GM23338 (cell line): ENCODE data around the gene KAT2B. TPM values are rescaled to one million over a fixed set of nuclear protein-coding genes. Genes with fewer than 3 reads are reported as not detected.

Source experiments
- ATAC-seq: fragments of 200-7000 bp; cut with Tn5 transposase; 3 replicates; pipeline ENCODE4 v1.9.1; 2020
- DNase-seq: peaks from one replicate; pipeline ENCODE4 v3.0.0-alpha.2; 2015; ENCODE audit warnings: low spot score
- H2AFZ ChIP-seq: fragments of 200-600 bp; sonication (generic); 2 replicates; pipeline ENCODE4 v1.8.0; 2016; ENCODE audit warnings: antibody characterized with exemption, mild to moderate bottlenecking, moderate library complexity
- H3F3A ChIP-seq: fragments of 200-600 bp; sonication (generic); replicated peaks from 2 replicates; pipeline ENCODE4 v1.8.0; 2017; ENCODE audit warnings: antibody characterized with exemption, mixed run types, low read depth
- H3K27ac ChIP-seq: fragments of 200-600 bp; sonication (generic); 2 replicates; pipeline ENCODE4 v1.6.1; 2016; ENCODE audit warnings: low read depth
- H3K27me3 ChIP-seq: fragments of 200-600 bp; sonication (generic); 2 replicates; pipeline ENCODE4 v1.8.0; 2016; ENCODE audit warnings: mild to moderate bottlenecking, mixed run types, moderate library complexity; ENCODE audit not compliant: insufficient read depth
- H3K36me3 ChIP-seq: fragments of 200-600 bp; sonication (generic); 2 replicates; pipeline ENCODE4 v1.8.0; 2016; ENCODE audit warnings: mild to moderate bottlenecking; ENCODE audit not compliant: insufficient read depth
- H3K4me1 ChIP-seq: fragments of 200-600 bp; sonication (generic); 2 replicates; pipeline ENCODE4 v1.8.0; 2016; ENCODE audit warnings: mild to moderate bottlenecking, moderate library complexity; ENCODE audit not compliant: insufficient read depth
- H3K4me2 ChIP-seq: fragments of 200-600 bp; sonication (generic); 2 replicates; pipeline ENCODE4 v1.7.1; 2017; ENCODE audit warnings: mixed run types
- H3K4me3 ChIP-seq: fragments of 200-600 bp; sonication (generic); 2 replicates; pipeline ENCODE4 v1.6.1; 2016; ENCODE audit warnings: mixed run types
- H3K79me2 ChIP-seq: fragments of 200-600 bp; sonication (generic); replicated peaks from 2 replicates; pipeline ENCODE4 v1.8.0; 2017; ENCODE audit warnings: mild to moderate bottlenecking; ENCODE audit not compliant: insufficient read depth
- H3K9me2 ChIP-seq: fragments of 200-600 bp; sonication (generic); 2 replicates; pipeline ENCODE4 v1.8.0; 2017; ENCODE audit not compliant: insufficient read depth
- H4K20me1 ChIP-seq: fragments of 200-600 bp; sonication (generic); replicated peaks from 2 replicates; pipeline ENCODE4 v1.8.0; 2017; ENCODE audit warnings: mild to moderate bottlenecking; ENCODE audit not compliant: insufficient read depth
- H3K27ac Mint-ChIP-seq: 2 replicates; pipeline ENCODE4 v1.8.0; 2020; ENCODE audit warnings: inconsistent platforms, mild to moderate bottlenecking, moderate library complexity, mixed read lengths
- H3K27me3 Mint-ChIP-seq: 3 replicates; pipeline ENCODE4 v1.8.0; 2022; ENCODE audit warnings: low read depth, mild to moderate bottlenecking, moderate library complexity, mixed read lengths, inconsistent platforms; ENCODE audit not compliant: insufficient read depth, poor library complexity
- H3K36me3 Mint-ChIP-seq: 3 replicates; pipeline ENCODE4 v1.8.0; 2021; ENCODE audit warnings: low read depth, mild to moderate bottlenecking, inconsistent platforms, moderate library complexity, mixed read lengths
- H3K4me1 Mint-ChIP-seq: 3 replicates; pipeline ENCODE4 v1.8.0; 2020; ENCODE audit warnings: mild to moderate bottlenecking, inconsistent platforms, mixed read lengths
- H3K4me3 Mint-ChIP-seq: 3 replicates; pipeline ENCODE4 v1.8.0; 2021; ENCODE audit warnings: moderate library complexity, mild to moderate bottlenecking, inconsistent platforms, mixed read lengths
- H3K9me3 Mint-ChIP-seq: 3 replicates; pipeline ENCODE4 v1.8.0; 2020; ENCODE audit warnings: moderate library complexity, mild to moderate bottlenecking, inconsistent platforms, mixed read lengths
- CREB1 ChIP-seq: fragments of 250-450 bp; sonication (Bioruptor Pico); IDR thresholded peaks from 2 replicates; pipeline ENCODE4 v1.5.0; 2020; ENCODE audit warnings: low read depth, mild to moderate bottlenecking, moderate library complexity
- EZH2 ChIP-seq: fragments of 200-600 bp; sonication (generic); IDR thresholded peaks from one replicate; pipeline ENCODE4 v1.8.0; 2017; ENCODE audit warnings: antibody characterized with exemption, mild to moderate bottlenecking, low read depth; ENCODE audit not compliant: unreplicated experiment
- EZH2phosphoT487 ChIP-seq: fragments of 200-600 bp; sonication (generic); IDR thresholded peaks from one replicate; pipeline ENCODE4 v1.8.1; 2018; ENCODE audit warnings: antibody characterized with exemption; ENCODE audit not compliant: unreplicated experiment
- JUNB ChIP-seq: IDR thresholded peaks from one replicate; pipeline ENCODE4 v1.6.1; 2016; ENCODE audit warnings: antibody characterized with exemption; ENCODE audit not compliant: unreplicated experiment
- NANOG ChIP-seq: IDR thresholded peaks from 2 replicates; pipeline ENCODE4 v1.6.1; 2016; ENCODE audit warnings: antibody characterized with exemption, borderline replicate concordance
- POLR2AphosphoS5 ChIP-seq: IDR thresholded peaks from 2 replicates; pipeline ENCODE4 v1.6.1; 2016; ENCODE audit warnings: antibody characterized with exemption, low read depth
- REST ChIP-seq: IDR thresholded peaks from one replicate; pipeline ENCODE4 v1.6.1; 2018; ENCODE audit warnings: antibody characterized with exemption; ENCODE audit not compliant: unreplicated experiment
- STAT1 ChIP-seq: IDR thresholded peaks from one replicate; pipeline ENCODE4 v1.6.1; 2016; ENCODE audit warnings: antibody characterized with exemption; ENCODE audit not compliant: unreplicated experiment
- ZNF331 ChIP-seq: fragments of 250-450 bp; sonication (Bioruptor Pico); IDR thresholded peaks from 2 replicates; pipeline ENCODE4 v1.5.0; 2020; ENCODE audit warnings: low read depth, mild to moderate bottlenecking, moderate library complexity
- ZNF462 ChIP-seq: fragments of 250-450 bp; sonication (Bioruptor Pico); IDR thresholded peaks from 2 replicates; pipeline ENCODE4 v1.5.0; 2020; ENCODE audit warnings: mild to moderate bottlenecking, moderate library complexity
- polyA plus RNA-seq: library from polyadenylated mRNA; unstranded; fragments of >200 nt; fragmentation: Nextera tagmentation; extraction: Ambion mirVana; gene quantifications from 2 replicates; pipeline ENCODE4 v1.2.1, GENCODE V29; 2016
- total RNA-seq: library from RNA; depleted of rRNA; stranded (reverse); fragments of >200 nt; shearing (Covaris generic); gene quantifications from 2 replicates; pipeline ENCODE4 v1.2.3, GENCODE V29; 2014

KAT2B gene
- total and polyA plus RNA-seq, 2 experiments from 2014 or later, result 1.3 to 4.4 TPM

GRCh38 chr3:20038699-20039465 lies 1.4 kb upstream of the KAT2B start:
- peaks cover 19% of the 10 kb centered on the region for H3K27me3 Mint-ChIP-seq
- H3K4me3 Mint-ChIP-seq, result peak overlapping the region; percentile 79
- no peak for TF ChIP-seq ZNF331 (CRISPR knock-in tag)
- no peak for TF ChIP-seq REST
- no peak for TF ChIP-seq POLR2AphosphoS5
- no peak for TF ChIP-seq EZH2
- no peak for TF ChIP-seq JUNB
- no peak for TF ChIP-seq STAT1
- H3F3A ChIP-seq, result peaks cover 8% of the 10 kb centered on the region
- H3K27me3 ChIP-seq, result peaks cover 29% of the 10 kb centered on the region
- DNase-seq (no peak), ATAC-seq (no peak)
- no peaks in the 10 kb centered on the region; the same call in 2 of the 3 replicates for H3K36me3 Mint-ChIP-seq
- H3K36me3 ChIP-seq, result no peaks in the 10 kb centered on the region
- H3K27ac ChIP-seq, result no peak overlapping the region
- H2AFZ ChIP-seq, result peak overlapping the region; percentile 96
- H3K4me3 ChIP-seq, result peak overlapping the region; percentile 78
- peak overlapping the region; percentile 86 for H3K4me2 ChIP-seq
- H3K9me3 Mint-ChIP-seq, result no peaks in the 10 kb centered on the region; the same call in 2 of the 3 replicates
- H3K79me2 ChIP-seq, result no peaks in the 10 kb centered on the region
- H3K9me2 ChIP-seq, result no peaks in the 10 kb centered on the region
- H4K20me1 ChIP-seq, result no peaks in the 10 kb centered on the region; the same call in 1 of the 2 replicates
- H3K4me1 Mint-ChIP-seq, result peaks cover 16% of the 10 kb centered on the region
- no peak overlapping the region for H3K27ac Mint-ChIP-seq
- peaks cover 14% of the 10 kb centered on the region for H3K4me1 ChIP-seq

- Histone ChIP-seq H4K20me1 (no peaks in the 10 kb centered on the region; the same call in 1 of the 2 replicates), H2AFZ (peak overlapping the region; percentile 96), H3K27ac (no peak overlapping the region), H3K27me3 (peaks cover 29% of the 10 kb centered on the region), H3K4me1 (peaks cover 14% of the 10 kb centered on the region), H3K79me2 (no peaks in the 10 kb centered on the region), H3K4me2 (peak overlapping the region; percentile 86), H3F3A (peaks cover 8% of the 10 kb centered on the region), H3K9me2 (no peaks in the 10 kb centered on the region), H3K36me3 (no peaks in the 10 kb centered on the region), H3K4me3 (peak overlapping the region; percentile 78)
- no peak overlapping the region for H3K27ac Mint-ChIP-seq
- no peaks in the 10 kb centered on the region; the same call in 2 of the 3 replicates for H3K9me3 Mint-ChIP-seq
- no peaks in the 10 kb centered on the region; the same call in 2 of the 3 replicates for H3K36me3 Mint-ChIP-seq
- no peak for DNase-seq
- no peak for ATAC-seq
- H3K4me1 Mint-ChIP-seq, result peaks cover 16% of the 10 kb centered on the region
- peak overlapping the region; percentile 79 for H3K4me3 Mint-ChIP-seq
- peaks cover 19% of the 10 kb centered on the region for H3K27me3 Mint-ChIP-seq
- no peak for TF ChIP-seq ZNF462
- no peak for TF ChIP-seq POLR2AphosphoS5
- no peak for TF ChIP-seq NANOG
- TF ChIP-seq CREB1 (CRISPR knock-in tag), result no peak
- TF ChIP-seq EZH2phosphoT487, result no peak
Observed at GRCh38 chr3:20039466-20039764, 831 bp upstream of the KAT2B start.
